Measurements from ENCODE around the gene SLC26A8.

DNA sequence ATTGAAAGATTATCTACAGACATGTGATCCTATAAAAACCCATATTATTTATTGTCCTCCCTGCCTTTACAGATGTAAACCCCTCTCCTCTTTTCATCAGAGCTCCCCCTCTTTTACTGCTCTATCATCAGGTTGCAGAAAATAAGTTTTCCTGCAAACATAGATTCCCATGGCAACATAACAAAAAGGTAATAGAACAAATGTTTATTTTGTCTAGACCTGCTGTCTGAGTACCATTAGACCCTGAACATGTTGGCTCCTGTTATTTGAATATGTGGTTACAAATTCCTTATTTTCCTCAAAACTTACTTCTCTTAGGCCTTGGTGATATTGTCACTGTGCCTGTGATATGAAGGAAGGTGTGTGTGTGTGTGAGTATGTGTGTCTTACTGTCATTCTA is 14.7 kb upstream of the SLC26A8 start:
- TF ChIP-seq YY1 (IDR thresholded peaks at IDR 0.05; ENCODE audit: insufficient read depth, insufficient read length) (no peak), ZNF274 (IDR thresholded peaks at IDR 0.05; ENCODE audit: low read depth, low read length) (no peak)

Measured in NT2/D1 (cell line).